Activated T-cell treated with anti-CD3 and anti-CD28 coated beads, Interleukin-2, amount 50 U/mL, for 72 hours (primary cell): ENCODE data around the gene EPX. TPM values are rescaled to one million over a fixed set of nuclear protein-coding genes. Genes with fewer than 3 reads are reported as not detected.

Experiments
- total RNA-seq, 2 donors: library from RNA; stranded (reverse); gene quantifications; one replicate each; pipeline ENCODE4 v1.2.3, GENCODE V29; 2022

Gene EPX
- total RNA-seq, 2 donors from 2014 or later = not detected

Other genes with a start within 250 kb of the EPX start
- 1 to 10 TPM; 1.1 to 1.4 TPM for gene CUEDC1, start 237.3 kb upstream of the EPX start, total RNA-seq
- gene VEZF1, start 204.5 kb upstream of the EPX start, total RNA-seq = 10 to 100 TPM; 42.6 to 44.6 TPM
- gene SRSF1, start 185.5 kb upstream of the EPX start, total RNA-seq = 100 to 1,000 TPM; 233 to 281 TPM
- gene DYNLL2, start 109.3 kb upstream of the EPX start, total RNA-seq = 10 to 100 TPM; 32.9 to 37.7 TPM
- under 1 TPM; 0.34 to 0.35 TPM for gene OR4D1, start 44.3 kb upstream of the EPX start, total RNA-seq
- not detected for gene OR4D2, start 25.7 kb upstream of the EPX start, total RNA-seq
- 10 to 100 TPM; 25.7 to 35.2 TPM for gene MKS1, start 26.5 kb downstream of the EPX start, total RNA-seq
- gene LPO, start 45.9 kb downstream of the EPX start, total RNA-seq = under 1 TPM; 0.12 to 0.31 TPM
- gene MPO, start 88.2 kb downstream of the EPX start, total RNA-seq = under 1 TPM in 1 of 2 donors, not detected in 1; 0.09 TPM
- gene TSPOAP1, start 136.1 kb downstream of the EPX start, total RNA-seq = 10 to 100 TPM; 42.3 to 55.3 TPM
- gene SUPT4H1, start 159.5 kb downstream of the EPX start, total RNA-seq = 100 to 1,000 TPM; 101 to 110 TPM
- 1 to 10 TPM; 2.6 to 3.4 TPM for gene RNF43, start 224.8 kb downstream of the EPX start, total RNA-seq